Measurements from ENCODE around the gene SERTAD2. TPM values are rescaled to one million over a fixed set of nuclear protein-coding genes. Genes with fewer than 3 reads are reported as not detected.

The SERTAD2 gene
- total RNA-seq, 4 donors from 2014 or later = 19.5 to 54.0 (median 20.8) TPM

- TF ChIP-seq POLR2A (IDR thresholded peaks at IDR 0.05) (no peak), CTCF (IDR thresholded peaks at IDR 0.05) (no peak)
- no peak overlapping the region for H3K4me3 ChIP-seq
- H3K36me3 ChIP-seq = no peaks in the 10 kb centered on the region
- H3K27me3 ChIP-seq = no peaks in the 10 kb centered on the region
- DNase-seq = no peak
- H3K27ac ChIP-seq = no peak overlapping the region
- 76 to 86% methylated on average over 13 of the region's 13 CpGs for WGBS, 2 donors
- no peaks in the 10 kb centered on the region for H3K9me3 ChIP-seq
- peaks cover 9 to 22% (median 15%) of the 10 kb centered on the region in 3 donors for H3K4me1 ChIP-seq
- intact Hi-C loops (cut with DNase I) = no loop called here
Measured at GRCh38 chr2:64623242-64623850, 30.4 kb downstream of the SERTAD2 start.

GRCh38 chr2:64622443-64623241 is 31.1 kb downstream of the SERTAD2 start:
- WGBS, 2 donors = 77 to 94% methylated on average over 3 to 9 of the region's 13 CpGs
- intact Hi-C loops (cut with DNase I) = no loop called here
- peak in 1 of 6 experiments; percentile 6 for TF ChIP-seq CTCF (IDR thresholded peaks at IDR 0.05)
- no peak for TF ChIP-seq POLR2A (IDR thresholded peaks at IDR 0.05)
- Histone ChIP-seq H3K4me1 (peaks cover 7 to 22% (median 16%) of the 10 kb centered on the region in 3 donors), H3K36me3 (no peaks in the 10 kb centered on the region), H3K4me3 (no peak overlapping the region), H3K27ac (no peak overlapping the region), H3K27me3 (no peaks in the 10 kb centered on the region), H3K9me3 (no peaks in the 10 kb centered on the region)
- DNase-seq = no peak

GRCh38 chr2:64620661-64621060 is 33.1 kb downstream of the SERTAD2 start:
- Histone ChIP-seq H3K36me3 (no peaks in the 10 kb centered on the region), H3K9me3 (no peaks in the 10 kb centered on the region), H3K4me1 (peaks cover 8 to 20% (median 11%) of the 10 kb centered on the region in 3 donors), H3K4me3 (no peak overlapping the region), H3K27me3 (no peaks in the 10 kb centered on the region), H3K27ac (no peak overlapping the region)
- 88% methylated on average over 4 of the region's 4 CpGs for WGBS, 2 donors
- TF ChIP-seq CTCF (IDR thresholded peaks at IDR 0.05) = no peak
- no peak for TF ChIP-seq POLR2A (IDR thresholded peaks at IDR 0.05)
- DNase-seq = no peak
- intact Hi-C loops (cut with DNase I) = no loop called here

GRCh38 chr2:64617631-64618151 is 36.0 kb downstream of the SERTAD2 start:
- intact Hi-C loops (cut with DNase I) = no loop called here
- H3K27ac ChIP-seq = no peak overlapping the region
- no peaks in the 10 kb centered on the region for H3K36me3 ChIP-seq
- TF ChIP-seq POLR2A (IDR thresholded peaks at IDR 0.05) (no peak), CTCF (IDR thresholded peaks at IDR 0.05) (no peak)
- no peak for DNase-seq
- peaks cover 8 to 20% (median 11%) of the 10 kb centered on the region in 3 donors for H3K4me1 ChIP-seq
- WGBS, 2 donors = 4 to 34% methylated on average over 3 to 4 of the region's 6 CpGs
- H3K9me3 ChIP-seq = no peaks in the 10 kb centered on the region
- H3K4me3 ChIP-seq = no peak overlapping the region
- no peaks in the 10 kb centered on the region for H3K27me3 ChIP-seq
